Naive thymus-derived CD8-positive, alpha-beta T cell (primary cell): Measurements from ENCODE around the gene RPUSD2. TPM values are rescaled to one million over a fixed set of nuclear protein-coding genes. Genes with fewer than 3 reads are reported as not detected.

Experiments used
- ATAC-seq, 2 donors: fragments of 150-1000 bp; cut with Tn5 transposase in 1 of 2; sonication (Bioruptor Pico), chemical (Tn5 transposase) in 1 of 2; 1 replicate in 1 of 2; 2 replicates in 1 of 2; pipeline ENCODE4 v1.10.0; 2021; ENCODE audit warnings: mild to moderate bottlenecking in 2 of 2, moderate library complexity in 2 of 2
- POLR2A ChIA-PET: fragments of 350-600 bp; sonication (Branson Sonifier 250); formaldehyde crosslinking; loops from one replicate; lab custom pipeline; 2021; ENCODE audit warnings: antibody characterized with exemption; lab: Charles Lee
- DNase-seq, 10 donors: peaks; one replicate each; pipeline versions ENCODE4 v3.0.0 to v3.0.0-alpha.2; 2020 to 2022
- H3K27ac Mint-ChIP-seq, 10 donors: one replicate each; pipeline ENCODE4 v1.8.0; 2020 to 2022; ENCODE audit warnings: mild to moderate bottlenecking in 10 of 10, mixed read lengths in 10 of 10, moderate library complexity in 4 of 10, inconsistent platforms in 1 of 10
- H3K27me3 Mint-ChIP-seq, 5 donors: one replicate each; pipeline ENCODE4 v1.8.0; 2021 to 2022; ENCODE audit warnings: mixed read lengths in 5 of 5
- H3K36me3 Mint-ChIP-seq, 3 donors: one replicate each; pipeline ENCODE4 v1.8.0; 2020 to 2022; ENCODE audit warnings: mixed read lengths in 3 of 3, mild to moderate bottlenecking in 2 of 3, inconsistent platforms in 1 of 3
- H3K4me1 Mint-ChIP-seq, 4 donors: one replicate each; pipeline ENCODE4 v1.8.0; 2021 to 2022; ENCODE audit warnings: mixed read lengths in 4 of 4
- H3K4me3 Mint-ChIP-seq, 10 donors: one replicate each; pipeline ENCODE4 v1.8.0; 2020 to 2022; ENCODE audit warnings: mild to moderate bottlenecking in 10 of 10, mixed read lengths in 10 of 10, moderate library complexity in 6 of 10, inconsistent platforms in 1 of 10
- H3K9me3 Mint-ChIP-seq, 9 donors: one replicate each; pipeline ENCODE4 v1.8.0; 2020 to 2022; ENCODE audit warnings: mixed read lengths in 9 of 9, mild to moderate bottlenecking in 3 of 9, inconsistent platforms in 1 of 9, moderate library complexity in 1 of 9
- polyA plus RNA-seq, 3 donors: library from polyadenylated mRNA; unstranded; fragments of 300-500 nt; fragmentation: Illumina TruSeq; gene quantifications; one replicate each; pipeline ENCODE4 v1.2.3, GENCODE V29; 2021
- total RNA-seq, 8 experiments: library from RNA in 2 of 8; stranded (reverse) in 2 of 8; gene quantifications; one replicate each; pipeline ENCODE4 v1.2.3 and lab custom pipeline; 2021 to 2026

The RPUSD2 gene
- total and polyA plus RNA-seq, 5 experiments from 2014 or later = 15.6 to 23.3 (median 18.7) TPM

GRCh38 chr15:40597024-40597423, 27.9 kb downstream of the RPUSD2 start:
- Mint-ChIP-seq H3K36me3 (no peaks in the 10 kb centered on the region), H3K27me3 (peaks cover 4 to 15% (median 9%) of the 10 kb centered on the region in 5 donors), H3K4me3 (no peak overlapping the region), H3K4me1 (peaks cover 4 to 22% (median 14%) of the 10 kb centered on the region in 4 donors), H3K27ac (no peak overlapping the region), H3K9me3 (peaks cover 0 to 2% (median 0%) of the 10 kb centered on the region in 9 donors)
- DNase-seq (no peak), ATAC-seq (no peak)
- POLR2A ChIA-PET = no interaction called here

- H3K27ac Mint-ChIP-seq = no peak overlapping the region
- peaks cover 4 to 20% (median 13%) of the 10 kb centered on the region in 4 donors for H3K4me1 Mint-ChIP-seq
- no peak overlapping the region for H3K4me3 Mint-ChIP-seq
- no peaks in the 10 kb centered on the region for H3K36me3 Mint-ChIP-seq
- ATAC-seq = no peak
- no peak for DNase-seq
- peaks cover 0 to 2% (median 0%) of the 10 kb centered on the region in 9 donors for H3K9me3 Mint-ChIP-seq
- POLR2A ChIA-PET = interaction anchor here (0.9 kb wide), 1 partner anchor 11 kb away, joined by 3 read pairs; no protein-coding TSS in a partner anchor
- peaks cover 4 to 15% (median 9%) of the 10 kb centered on the region in 5 donors for H3K27me3 Mint-ChIP-seq
Measured at GRCh38 chr15:40598126-40598525, 29.0 kb downstream of the RPUSD2 start.

- POLR2A ChIA-PET = interaction anchor here (0.7 kb wide), 1 partner anchor 342 kb away, joined by 3 read pairs; no protein-coding TSS in a partner anchor
- Mint-ChIP-seq H3K9me3 (peaks cover 0 to under 1% (median 0%) of the 10 kb centered on the region in 9 donors), H3K4me3 (no peak overlapping the region), H3K36me3 (no peaks in the 10 kb centered on the region), H3K4me1 (peaks cover 2 to 14% (median 11%) of the 10 kb centered on the region in 4 donors), H3K27me3 (peaks cover 4 to 14% (median 9%) of the 10 kb centered on the region in 5 donors), H3K27ac (no peak overlapping the region)
- DNase-seq = no peak
- no peak for ATAC-seq
Measured at GRCh38 chr15:40598672-40599071, 29.6 kb downstream of the RPUSD2 start.

- no peak overlapping the region for H3K27ac Mint-ChIP-seq
- H3K4me3 Mint-ChIP-seq = no peak overlapping the region
- ATAC-seq (no peak), DNase-seq (no peak)
- POLR2A ChIA-PET = interaction anchor here (0.7 kb wide), 1 partner anchor 94 kb away, joined by 3 read pairs; the partner anchor contains the start of gene RAD51
- H3K9me3 Mint-ChIP-seq = no peaks in the 10 kb centered on the region
- H3K4me1 Mint-ChIP-seq = no peaks in the 10 kb centered on the region
- H3K36me3 Mint-ChIP-seq = no peaks in the 10 kb centered on the region
- peaks cover 0 to 4% (median 0%) of the 10 kb centered on the region in 5 donors for H3K27me3 Mint-ChIP-seq
Measured at GRCh38 chr15:40600956-40601355, 31.9 kb downstream of the RPUSD2 start.

- Mint-ChIP-seq H3K27me3 (no peaks in the 10 kb centered on the region), H3K36me3 (no peaks in the 10 kb centered on the region), H3K27ac (no peak overlapping the region), H3K9me3 (no peaks in the 10 kb centered on the region), H3K4me1 (no peaks in the 10 kb centered on the region), H3K4me3 (no peak overlapping the region)
- POLR2A ChIA-PET = interaction anchor here (0.5 kb wide), 1 partner anchor 87 kb away, joined by 3 read pairs; no protein-coding TSS in a partner anchor
- no peak for ATAC-seq
- DNase-seq = no peak
Measured at GRCh38 chr15:40603935-40604334, 34.8 kb downstream of the RPUSD2 start.

- no peak overlapping the region for H3K4me3 Mint-ChIP-seq
- peaks cover 0 to 1% (median 0%) of the 10 kb centered on the region in 4 donors for H3K4me1 Mint-ChIP-seq
- ATAC-seq = no peak
- no peak for DNase-seq
- POLR2A ChIA-PET = no interaction called here
- no peaks in the 10 kb centered on the region for H3K27me3 Mint-ChIP-seq
- H3K27ac Mint-ChIP-seq = no peak overlapping the region
- H3K9me3 Mint-ChIP-seq = no peaks in the 10 kb centered on the region
- no peaks in the 10 kb centered on the region for H3K36me3 Mint-ChIP-seq
Measured at GRCh38 chr15:40613080-40613479, 44.0 kb downstream of the RPUSD2 start.

- Mint-ChIP-seq H3K4me1 (peaks cover 0 to 1% (median 0%) of the 10 kb centered on the region in 4 donors), H3K36me3 (no peaks in the 10 kb centered on the region), H3K9me3 (no peaks in the 10 kb centered on the region), H3K27me3 (no peaks in the 10 kb centered on the region), H3K27ac (no peak overlapping the region), H3K4me3 (no peak overlapping the region)
- POLR2A ChIA-PET = no interaction called here
- no peak for ATAC-seq
- DNase-seq = no peak
Measured at GRCh38 chr15:40618023-40618422, 48.9 kb downstream of the RPUSD2 start.

- H3K4me3 Mint-ChIP-seq = no peak overlapping the region
- ATAC-seq (no peak), DNase-seq (no peak)
- POLR2A ChIA-PET = no interaction called here
- peaks cover 0 to 1% (median 0%) of the 10 kb centered on the region in 4 donors for H3K4me1 Mint-ChIP-seq
- no peaks in the 10 kb centered on the region for H3K27me3 Mint-ChIP-seq
- H3K9me3 Mint-ChIP-seq = no peaks in the 10 kb centered on the region
- no peaks in the 10 kb centered on the region for H3K36me3 Mint-ChIP-seq
- H3K27ac Mint-ChIP-seq = no peak overlapping the region
Measured at GRCh38 chr15:40618906-40619305, 49.8 kb downstream of the RPUSD2 start.

- H3K36me3 Mint-ChIP-seq = no peaks in the 10 kb centered on the region
- H3K9me3 Mint-ChIP-seq = no peaks in the 10 kb centered on the region
- ATAC-seq (no peak), DNase-seq (no peak)
- H3K4me3 Mint-ChIP-seq = no peak overlapping the region
- no peaks in the 10 kb centered on the region for H3K4me1 Mint-ChIP-seq
- H3K27me3 Mint-ChIP-seq = no peaks in the 10 kb centered on the region
- H3K27ac Mint-ChIP-seq = no peak overlapping the region
- POLR2A ChIA-PET = no interaction called here
Measured at GRCh38 chr15:40623361-40623760, 54.3 kb downstream of the RPUSD2 start.

Other genes with a start within 250 kb of the RPUSD2 start
- gene INAFM2, start 245.6 kb upstream of the RPUSD2 start, total RNA-seq = 1 to 10 TPM; 6.2 to 8.1 TPM
- gene INAFM2, start 245.6 kb upstream of the RPUSD2 start, polyA plus RNA-seq = 1 to 10 TPM in 2 of 3 donors, under 1 TPM in 1; 0.69 to 2.5 (median 1.9) TPM
- gene CCDC9B, start 228.4 kb upstream of the RPUSD2 start, total RNA-seq = 1 to 10 TPM; 1.4 to 1.5 TPM
- gene CCDC9B, start 228.4 kb upstream of the RPUSD2 start, polyA plus RNA-seq = under 1 TPM in 2 of 3 donors, not detected in 1; 0.08 to 0.62 TPM
- not detected for gene PHGR1, start 218.3 kb upstream of the RPUSD2 start, total RNA-seq
- not detected for gene PHGR1, start 218.3 kb upstream of the RPUSD2 start, polyA plus RNA-seq
- gene DISP2, start 211.1 kb upstream of the RPUSD2 start, total RNA-seq = under 1 TPM; 0.31 to 0.52 TPM
- under 1 TPM; 0.02 to 0.73 (median 0.42) TPM for gene DISP2, start 211.1 kb upstream of the RPUSD2 start, polyA plus RNA-seq
- gene KNSTRN, start 186.6 kb upstream of the RPUSD2 start, total RNA-seq = 1 to 10 TPM; 8.4 to 8.8 TPM
- 1 to 10 TPM; 2.1 to 2.8 (median 2.4) TPM for gene KNSTRN, start 186.6 kb upstream of the RPUSD2 start, polyA plus RNA-seq
- gene IVD, start 163.5 kb upstream of the RPUSD2 start, total RNA-seq = 100 to 1,000 TPM; 120 TPM
- 10 to 100 TPM; 48.2 to 77.7 (median 49.5) TPM for gene IVD, start 163.5 kb upstream of the RPUSD2 start, polyA plus RNA-seq
- gene BAHD1, start 128.3 kb upstream of the RPUSD2 start, total RNA-seq = 10 to 100 TPM; 37.1 to 37.6 TPM
- 1 to 10 TPM; 1.5 to 3.3 (median 1.7) TPM for gene BAHD1, start 128.3 kb upstream of the RPUSD2 start, polyA plus RNA-seq
- gene CHST14, start 98.3 kb upstream of the RPUSD2 start, total RNA-seq = 1 to 10 TPM; 8.2 to 9.8 TPM
- gene CHST14, start 98.3 kb upstream of the RPUSD2 start, polyA plus RNA-seq = 1 to 10 TPM in 1 of 3 donors, under 1 TPM in 2; 0.74 to 1.2 (median 0.77) TPM
- gene CCDC32, start 4.3 kb upstream of the RPUSD2 start, total RNA-seq = 10 to 100 TPM; 31.7 to 31.8 TPM
- gene CCDC32, start 4.3 kb upstream of the RPUSD2 start, polyA plus RNA-seq = 10 to 100 TPM; 40.4 to 43.2 (median 40.5) TPM
- under 1 TPM; 0.14 to 0.21 TPM for gene KNL1, start 24.9 kb downstream of the RPUSD2 start, total RNA-seq
- under 1 TPM in 1 of 3 donors, not detected in 2; 0.03 TPM for gene KNL1, start 24.9 kb downstream of the RPUSD2 start, polyA plus RNA-seq
- gene RAD51, start 125.9 kb downstream of the RPUSD2 start, total RNA-seq = 1 to 10 TPM in 1 of 2 experiments, under 1 TPM in 1; 0.69 to 1.1 TPM
- gene RAD51, start 125.9 kb downstream of the RPUSD2 start, polyA plus RNA-seq = under 1 TPM in 1 of 3 donors, not detected in 2; 0.46 TPM
- gene RMDN3, start 186.0 kb downstream of the RPUSD2 start, total RNA-seq = 10 to 100 TPM; 18.2 to 19.1 TPM
- gene RMDN3, start 186.0 kb downstream of the RPUSD2 start, polyA plus RNA-seq = 10 to 100 TPM; 13.4 to 19.4 (median 16.8) TPM
- gene GCHFR, start 194.8 kb downstream of the RPUSD2 start, total RNA-seq = 10 to 100 TPM; 17.8 to 19.4 TPM
- gene GCHFR, start 194.8 kb downstream of the RPUSD2 start, polyA plus RNA-seq = 10 to 100 TPM; 46.5 to 53.9 (median 50.6) TPM
- 1 to 10 TPM; 2.0 to 2.2 TPM for gene C15orf62, start 200.7 kb downstream of the RPUSD2 start, total RNA-seq
- under 1 TPM in 1 of 3 donors, not detected in 2; 0.40 TPM for gene C15orf62, start 200.7 kb downstream of the RPUSD2 start, polyA plus RNA-seq
- gene ZFYVE19, start 237.8 kb downstream of the RPUSD2 start, total RNA-seq = 10 to 100 TPM; 28.9 to 33.8 TPM
- 10 to 100 TPM; 13.2 to 15.5 (median 13.8) TPM for gene ZFYVE19, start 237.8 kb downstream of the RPUSD2 start, polyA plus RNA-seq
- 10 to 100 TPM; 37.6 to 38.4 TPM for gene DNAJC17, start 238.2 kb downstream of the RPUSD2 start, total RNA-seq
- gene DNAJC17, start 238.2 kb downstream of the RPUSD2 start, polyA plus RNA-seq = 10 to 100 TPM; 17.5 to 37.5 (median 31.3) TPM